Measurements from ENCODE around the gene COQ8A. TPM values are rescaled to one million over a fixed set of nuclear protein-coding genes. Genes with fewer than 3 reads are reported as not detected.
A peak's percentile ranks its signal among the peaks of the same experiment; 100 is the strongest.

COQ8A gene
- total RNA-seq, 2 donors from 2014 or later, result 15.2 to 25.6 TPM

GRCh38 chr1:226965581-226966440, 25.7 kb downstream of the COQ8A start:
- H3K36me3 ChIP-seq, result peaks cover 16% of the 10 kb centered on the region
- no peaks in the 10 kb centered on the region for H3K27me3 ChIP-seq (replicated peaks; ENCODE audit: insufficient read depth)
- H3K4me1 ChIP-seq (ENCODE audit: control insufficient read depth in 1 of 2, low read depth in 2 of 2), result no peaks in the 10 kb centered on the region
- H3K4me3 ChIP-seq, result no peak overlapping the region
- TF ChIP-seq CTCF (IDR thresholded peaks at IDR 0.05), result no peak
- no peak overlapping the region for H3K27ac ChIP-seq
- no peak for DNase-seq (ENCODE audit: low spot score)
- no peak for ATAC-seq (ENCODE audit: insufficient number of reproducible peaks, low FRiP score, low read depth)
- no peaks in the 10 kb centered on the region for H3K9me3 ChIP-seq

GRCh38 chr1:226966683-226967082, 26.6 kb downstream of the COQ8A start:
- Histone ChIP-seq H3K9me3 (no peaks in the 10 kb centered on the region), H3K36me3 (peaks cover 16% of the 10 kb centered on the region), H3K4me3 (no peak overlapping the region), H3K27me3 (replicated peaks; ENCODE audit: insufficient read depth) (no peaks in the 10 kb centered on the region), H3K27ac (no peak overlapping the region), H3K4me1 (ENCODE audit: control insufficient read depth in 1 of 2, low read depth in 2 of 2) (no peaks in the 10 kb centered on the region)
- DNase-seq (ENCODE audit: low spot score), result no peak
- ATAC-seq (ENCODE audit: insufficient number of reproducible peaks, low FRiP score, low read depth), result no peak
- TF ChIP-seq CTCF (IDR thresholded peaks at IDR 0.05), result no peak

DNA sequence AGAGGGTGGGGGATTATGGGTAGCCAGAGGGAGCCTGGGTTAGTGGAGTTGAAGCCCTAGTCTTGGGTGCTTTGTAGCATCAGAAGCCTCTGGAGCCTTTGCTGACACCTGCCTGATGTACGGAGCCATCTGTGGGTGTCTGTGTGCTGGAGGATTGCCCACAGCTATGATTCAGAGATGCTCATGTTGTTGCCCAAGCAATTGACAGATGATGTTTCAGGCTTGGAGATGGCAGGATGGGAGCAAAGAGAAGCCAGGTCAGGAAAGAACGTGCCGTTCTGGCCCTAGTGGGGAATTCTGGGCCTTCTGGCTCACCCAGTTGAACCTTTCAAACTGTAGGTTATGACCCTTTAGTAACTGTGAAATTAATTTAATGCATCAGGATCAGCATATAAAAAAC, 27.6 kb downstream of the COQ8A start:
- Histone ChIP-seq H3K4me3 (no peak overlapping the region), H3K4me1 (ENCODE audit: control insufficient read depth in 1 of 2, low read depth in 2 of 2) (peaks cover 0 to 3% of the 10 kb centered on the region in 2 donors), H3K27ac (no peak overlapping the region), H3K9me3 (no peaks in the 10 kb centered on the region), H3K27me3 (replicated peaks; ENCODE audit: insufficient read depth) (no peaks in the 10 kb centered on the region), H3K36me3 (peaks cover 12% of the 10 kb centered on the region)
- no peak for TF ChIP-seq CTCF (IDR thresholded peaks at IDR 0.05)
- ATAC-seq (ENCODE audit: insufficient number of reproducible peaks, low FRiP score, low read depth) (no peak), DNase-seq (ENCODE audit: low spot score) (no peak)

- H3K36me3 ChIP-seq, result no peaks in the 10 kb centered on the region
- H3K9me3 ChIP-seq, result no peaks in the 10 kb centered on the region
- ATAC-seq (ENCODE audit: insufficient number of reproducible peaks, low FRiP score, low read depth) (no peak), DNase-seq (ENCODE audit: low spot score) (no peak)
- H3K27me3 ChIP-seq (replicated peaks; ENCODE audit: insufficient read depth), result no peaks in the 10 kb centered on the region
- H3K4me3 ChIP-seq, result no peak overlapping the region
- H3K4me1 ChIP-seq (ENCODE audit: control insufficient read depth in 1 of 2, low read depth in 2 of 2), result peaks cover 28 to 35% of the 10 kb centered on the region in 2 donors
- H3K27ac ChIP-seq, result peak overlapping the region in 1 of 2 donors; percentile 1
- no peak for TF ChIP-seq CTCF (IDR thresholded peaks at IDR 0.05)
Observed at GRCh38 chr1:226971765-226972164, 31.7 kb downstream of the COQ8A start.

GRCh38 chr1:226972931-226973330, 32.8 kb downstream of the COQ8A start:
- no peak for ATAC-seq (ENCODE audit: insufficient number of reproducible peaks, low FRiP score, low read depth)
- TF ChIP-seq CTCF (IDR thresholded peaks at IDR 0.05), result no peak
- Histone ChIP-seq H3K9me3 (no peaks in the 10 kb centered on the region), H3K4me1 (ENCODE audit: control insufficient read depth in 1 of 2, low read depth in 2 of 2) (peaks cover 28 to 35% of the 10 kb centered on the region in 2 donors), H3K36me3 (no peaks in the 10 kb centered on the region), H3K27ac (peak overlapping the region; percentile 87 to 91), H3K27me3 (replicated peaks; ENCODE audit: insufficient read depth) (no peaks in the 10 kb centered on the region), H3K4me3 (no peak overlapping the region)
- DNase-seq (ENCODE audit: low spot score), result no peak
